Hepatocyte (in vitro differentiated cells): ENCODE data around the gene PCED1A. TPM values are rescaled to one million over a fixed set of nuclear protein-coding genes. Genes with fewer than 3 reads are reported as not detected.

Source experiments
- DNase-seq: peaks from one replicate; pipeline ENCODE4 v3.0.0-alpha.2; 2016; ENCODE audit warnings: low spot score
- H2AFZ ChIP-seq: fragments of 200-600 bp; sonication (generic); 2 replicates; pipeline ENCODE4 v1.6.0; 2016; ENCODE audit warnings: antibody characterized with exemption, mild to moderate bottlenecking
- H3K27ac ChIP-seq: fragments of 200-600 bp; sonication (generic); 2 replicates; pipeline ENCODE4 v1.5.1; 2016; ENCODE audit warnings: mild to moderate bottlenecking
- H3K27me3 ChIP-seq: fragments of 200-600 bp; sonication (generic); 2 replicates; pipeline ENCODE4 v1.6.1; 2016
- H3K36me3 ChIP-seq: fragments of 200-600 bp; sonication (generic); replicated peaks from 2 replicates; pipeline ENCODE4 v1.5.1; 2016; ENCODE audit warnings: low read depth; ENCODE audit not compliant: insufficient read depth
- H3K4me1 ChIP-seq: fragments of 200-600 bp; sonication (generic); 2 replicates; pipeline ENCODE4 v1.5.1; 2016; ENCODE audit warnings: mild to moderate bottlenecking, moderate library complexity; ENCODE audit not compliant: insufficient read depth
- H3K4me2 ChIP-seq: fragments of 200-600 bp; sonication (generic); 2 replicates; pipeline ENCODE4 v1.6.0; 2016
- H3K4me3 ChIP-seq: fragments of 200-600 bp; sonication (generic); 2 replicates; pipeline ENCODE4 v1.5.1; 2016; ENCODE audit warnings: mild to moderate bottlenecking
- H3K79me2 ChIP-seq: fragments of 200-600 bp; sonication (generic); 2 replicates; pipeline ENCODE4 v1.6.0; 2017; ENCODE audit warnings: mild to moderate bottlenecking
- H3K9me2 ChIP-seq: fragments of 200-600 bp; sonication (generic); replicated peaks from 2 replicates; pipeline ENCODE4 v1.6.0; 2017; ENCODE audit warnings: mild to moderate bottlenecking; ENCODE audit not compliant: insufficient read depth
- H3K9me3 ChIP-seq: fragments of 200-600 bp; sonication (generic); 2 replicates; pipeline ENCODE4 v1.5.1; 2016; ENCODE audit warnings: low read depth, mild to moderate bottlenecking
- H4K20me1 ChIP-seq: fragments of 200-600 bp; sonication (generic); 2 replicates; pipeline ENCODE4 v1.6.0; 2016; ENCODE audit warnings: mild to moderate bottlenecking; ENCODE audit not compliant: insufficient read depth, poor library complexity, severe bottlenecking
- EZH2 ChIP-seq: fragments of 200-600 bp; sonication (generic); IDR thresholded peaks from 2 replicates; pipeline ENCODE4 v1.6.1; 2016; ENCODE audit warnings: antibody characterized with exemption, mild to moderate bottlenecking, borderline replicate concordance
- EZH2phosphoT487 ChIP-seq: fragments of 200-600 bp; sonication (generic); IDR thresholded peaks from one replicate; pipeline ENCODE4 v1.6.1; 2018; ENCODE audit warnings: antibody characterized with exemption, mild to moderate bottlenecking, low read depth, moderate library complexity; ENCODE audit not compliant: unreplicated experiment, severe bottlenecking
- WGBS: methylation state at CpG from one replicate; pipeline ENCODE4 v1.1.6; 2016; ENCODE audit warnings: low lambda C conversion rate; ENCODE audit errors: missing lambda C conversion rate; 5-methylcytosine and 5-hydroxymethylcytosine counted together
- polyA plus RNA-seq: library from polyadenylated mRNA; unstranded; fragments of >200 nt; fragmentation: Nextera tagmentation; extraction: Ambion mirVana; gene quantifications from 2 replicates; pipeline ENCODE4 v1.2.1, GENCODE V29; 2016
- total RNA-seq: library from RNA; depleted of rRNA; stranded (reverse); fragments of >200 nt; gene quantifications from 2 replicates; pipeline ENCODE4 v1.2.3, GENCODE V29; 2014
- TF ChIP-seq, protein P1 (sequence below): fragments of 200-600 bp; sonication (generic); IDR thresholded peaks from 2 replicates; pipeline ENCODE4 v1.5.1; 2016; ENCODE audit warnings: antibody characterized with exemption, mild to moderate bottlenecking; ENCODE audit not compliant: poor library complexity

The PCED1A gene
- total and polyA plus RNA-seq, 2 experiments from 2014 or later: 41.2 to 43.0 TPM

DNA sequence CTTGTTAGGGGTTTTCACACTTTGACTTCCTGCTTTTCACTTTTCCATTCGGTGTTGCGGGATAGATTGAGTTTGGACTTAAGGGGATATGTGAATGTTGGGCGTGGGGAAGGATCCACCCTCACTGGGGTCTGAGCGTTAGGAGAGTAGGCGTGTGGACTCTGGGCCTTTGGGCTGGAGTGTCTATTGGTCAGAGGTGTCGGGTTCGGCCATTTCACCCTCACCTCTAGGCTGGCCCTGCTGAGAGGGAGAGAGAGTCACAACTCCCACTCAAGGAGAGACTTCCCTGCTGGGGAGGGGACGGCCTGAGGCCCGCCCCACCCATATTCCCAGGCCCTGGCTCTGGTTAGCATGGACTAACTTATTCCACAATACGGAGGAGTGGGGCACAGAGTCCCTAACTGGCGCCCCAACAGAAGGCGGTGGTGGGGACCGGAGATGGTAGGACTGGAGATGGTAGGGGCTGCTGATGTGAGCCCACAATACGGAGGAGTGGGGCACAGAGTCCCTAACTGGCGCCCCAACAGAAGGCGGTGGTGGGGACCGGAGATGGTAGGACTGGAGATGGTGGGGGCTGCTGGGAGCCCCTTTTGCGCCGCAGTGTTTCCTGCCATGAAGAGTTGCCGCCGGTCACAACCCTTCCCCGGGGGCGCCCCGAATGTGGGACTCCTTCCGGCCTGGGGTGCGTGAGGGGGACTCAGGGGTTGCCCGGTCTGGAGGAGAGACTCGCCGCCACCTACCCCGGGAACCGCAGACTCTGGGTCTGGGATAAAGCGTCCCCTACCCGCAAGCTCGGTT, 31.4 kb upstream of the PCED1A start:
- Histone ChIP-seq H3K9me3 (no peaks in the 10 kb centered on the region), H3K4me1 (peaks cover 21% of the 10 kb centered on the region), H3K27me3 (no peaks in the 10 kb centered on the region), H3K27ac (no peak overlapping the region), H3K4me2 (peak overlapping the region; percentile 95), H3K36me3 (no peaks in the 10 kb centered on the region), H3K4me3 (peak overlapping the region; percentile 54), H2AFZ (peak overlapping the region; percentile 59), H4K20me1 (peaks cover 7% of the 10 kb centered on the region), H3K9me2 (no peaks in the 10 kb centered on the region), H3K79me2 (peaks cover 32% of the 10 kb centered on the region)
- WGBS: 36% methylated on average over 32 of the region's 34 CpGs
- TF ChIP-seq EZH2: no peak
- TF ChIP-seq EZH2phosphoT487: no peak
- TF ChIP-seq, protein P1, sequence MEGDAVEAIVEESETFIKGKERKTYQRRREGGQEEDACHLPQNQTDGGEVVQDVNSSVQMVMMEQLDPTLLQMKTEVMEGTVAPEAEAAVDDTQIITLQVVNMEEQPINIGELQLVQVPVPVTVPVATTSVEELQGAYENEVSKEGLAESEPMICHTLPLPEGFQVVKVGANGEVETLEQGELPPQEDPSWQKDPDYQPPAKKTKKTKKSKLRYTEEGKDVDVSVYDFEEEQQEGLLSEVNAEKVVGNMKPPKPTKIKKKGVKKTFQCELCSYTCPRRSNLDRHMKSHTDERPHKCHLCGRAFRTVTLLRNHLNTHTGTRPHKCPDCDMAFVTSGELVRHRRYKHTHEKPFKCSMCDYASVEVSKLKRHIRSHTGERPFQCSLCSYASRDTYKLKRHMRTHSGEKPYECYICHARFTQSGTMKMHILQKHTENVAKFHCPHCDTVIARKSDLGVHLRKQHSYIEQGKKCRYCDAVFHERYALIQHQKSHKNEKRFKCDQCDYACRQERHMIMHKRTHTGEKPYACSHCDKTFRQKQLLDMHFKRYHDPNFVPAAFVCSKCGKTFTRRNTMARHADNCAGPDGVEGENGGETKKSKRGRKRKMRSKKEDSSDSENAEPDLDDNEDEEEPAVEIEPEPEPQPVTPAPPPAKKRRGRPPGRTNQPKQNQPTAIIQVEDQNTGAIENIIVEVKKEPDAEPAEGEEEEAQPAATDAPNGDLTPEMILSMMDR: no peak
- no peak for DNase-seq

- 79% methylated on average over 2 of the region's 2 CpGs for WGBS
- Histone ChIP-seq H4K20me1 (peaks cover 7% of the 10 kb centered on the region), H3K9me2 (no peaks in the 10 kb centered on the region), H3K4me1 (peaks cover 21% of the 10 kb centered on the region), H2AFZ (no peak overlapping the region), H3K79me2 (peaks cover 25% of the 10 kb centered on the region), H3K9me3 (no peaks in the 10 kb centered on the region), H3K4me3 (no peak overlapping the region), H3K27me3 (no peaks in the 10 kb centered on the region), H3K4me2 (no peak overlapping the region), H3K36me3 (no peaks in the 10 kb centered on the region), H3K27ac (no peak overlapping the region)
- DNase-seq: no peak
- TF ChIP-seq EZH2phosphoT487 (no peak), EZH2 (no peak)
- TF ChIP-seq, protein P1: no peak
Observed at GRCh38 chr20:2871111-2871465, 30.6 kb upstream of the PCED1A start.

DNA sequence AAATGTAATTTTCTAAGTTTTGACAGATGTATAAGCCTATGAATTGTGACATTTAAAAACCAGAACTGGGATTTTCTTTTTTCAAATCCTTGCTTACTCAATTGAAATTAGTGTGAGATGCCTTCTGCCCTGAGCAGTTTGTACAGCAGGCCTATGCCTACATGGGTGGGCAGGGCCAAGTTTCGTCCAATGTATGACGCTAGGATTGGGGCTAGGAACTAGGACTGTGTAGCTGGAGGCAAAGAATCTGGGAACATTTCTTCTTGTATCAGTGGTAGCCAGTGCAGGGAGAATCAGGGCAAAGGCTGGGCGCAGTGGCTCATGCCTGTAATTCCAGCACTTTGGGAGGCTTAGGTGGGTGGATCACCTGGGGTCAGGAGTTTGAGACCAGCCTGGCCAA, 28.9 kb upstream of the PCED1A start:
- TF ChIP-seq EZH2phosphoT487 (no peak), EZH2 (no peak)
- TF ChIP-seq, protein P1: no peak
- H4K20me1 ChIP-seq: no peaks in the 10 kb centered on the region
- DNase-seq: no peak
- peaks cover 13% of the 10 kb centered on the region for H3K4me1 ChIP-seq
- WGBS: 96% methylated on average over 3 of the region's 3 CpGs
- no peak overlapping the region for H3K4me2 ChIP-seq
- H3K27me3 ChIP-seq: no peaks in the 10 kb centered on the region
- H3K27ac ChIP-seq: no peak overlapping the region
- H2AFZ ChIP-seq: no peak overlapping the region
- H3K36me3 ChIP-seq: no peaks in the 10 kb centered on the region
- H3K9me3 ChIP-seq: no peaks in the 10 kb centered on the region
- no peaks in the 10 kb centered on the region for H3K9me2 ChIP-seq
- peaks cover 8% of the 10 kb centered on the region for H3K79me2 ChIP-seq
- no peak overlapping the region for H3K4me3 ChIP-seq
